HCT116 (cell line): ENCODE measurements around the gene KRT86. TPM values are rescaled to one million over a fixed set of nuclear protein-coding genes. Genes with fewer than 3 reads are reported as not detected.

Experiments used
- ATAC-seq: fragments of 200-7000 bp; cut with Tn5 transposase; 2 replicates; pipeline ENCODE4 v1.9.1; 2020; ENCODE audit warnings: mild to moderate bottlenecking, moderate library complexity
- BruUV-seq: library from RNA; stranded (reverse); fragments of 400-500 nt; replicated peaks from 2 replicates; lab custom pipeline; 2021; lab: Mats Ljungman, UMichigan
- CTCF ChIA-PET: fragments of 300-600 bp; sonication (Branson Sonifier 250); formaldehyde crosslinking; loops from one replicate; lab custom pipeline; 2021; ENCODE audit warnings: antibody characterized with exemption; lab: Charles Lee
- POLR2A ChIA-PET: fragments of 300-600, 350-600 bp; sonication (Branson Sonifier 250); formaldehyde crosslinking; loops from one replicate; lab custom pipeline; 2021; ENCODE audit warnings: antibody characterized with exemption; lab: Charles Lee
- RAD21 ChIA-PET, 2 experiments: fragments of 300-600 bp; sonication (Branson Sonifier 250); formaldehyde crosslinking; loops; one replicate each; lab custom pipeline; 2023; ENCODE audit warnings: low total read pairs in 2 of 2; ENCODE audit not compliant: uncharacterized antibody in 2 of 2, unreplicated experiment in 2 of 2, low non-redundant PET in 1 of 2; lab: Charles Lee
- DNase-seq: peaks from one replicate; pipeline ENCODE4 v3.0.0-alpha.2; 2010; ENCODE audit warnings: low read depth, low spot score
- H2AFZ ChIP-seq: fragments of 200-600 bp; shearing (Covaris generic), sonication (generic); 2 replicates; pipeline ENCODE4 v1.6.1; 2017; ENCODE audit warnings: low read depth, mixed run types, mixed read lengths, antibody characterized with exemption, low read length; ENCODE audit not compliant: poor library complexity, severe bottlenecking
- H3K27ac ChIP-seq: 2 replicates; pipeline ENCODE4 v1.5.1; 2012; ENCODE audit warnings: low read depth, low read length
- H3K27me3 ChIP-seq: fragments of 200-600 bp; sonication (generic); 2 replicates; pipeline ENCODE4 v1.6.1; 2016; ENCODE audit warnings: mixed run types, low read length, mixed read lengths; ENCODE audit not compliant: insufficient read depth
- H3K36me3 ChIP-seq, 2 experiments: fragments of 200-500 bp in 1 of 2; fragments of 200-600 bp in 1 of 2; sonication (Bioruptor generic) in 1 of 2; sonication (generic) in 1 of 2; 2 replicates each; pipeline versions ENCODE4 v1.5.1 to v1.6.1; 2014 to 2016; ENCODE audit warnings: low read length in 2 of 2, inconsistent platforms in 1 of 2, mixed read lengths in 1 of 2, mixed run types in 1 of 2; ENCODE audit not compliant: insufficient read depth in 2 of 2, control insufficient read depth in 1 of 2
- H3K4me1 ChIP-seq, 2 experiments: fragments of 200-600 bp in 1 of 2; sonication (generic) in 1 of 2; 2 replicates each; pipeline versions ENCODE4 v1.5.1 to v1.6.1; 2012 to 2017; ENCODE audit warnings: low read length in 2 of 2, inconsistent platforms in 1 of 2, mild to moderate bottlenecking in 1 of 2, mixed read lengths in 1 of 2, mixed run types in 1 of 2, moderate library complexity in 1 of 2; ENCODE audit not compliant: insufficient read depth in 2 of 2, control insufficient read depth in 1 of 2
- H3K4me2 ChIP-seq: fragments of 200-600 bp; sonication (generic); 2 replicates; pipeline ENCODE4 v1.6.1; 2017; ENCODE audit warnings: mixed run types, low read length, mixed read lengths
- H3K4me3 ChIP-seq, 2 experiments: fragments of 200-600 bp in 1 of 2; sonication (generic) in 1 of 2; replicated peaks in 1 of 2; 2 replicates each; pipeline ENCODE4 v1.5.1; 2011 to 2016; ENCODE audit warnings: low read length in 2 of 2, control low read depth in 1 of 2, low read depth in 1 of 2, mild to moderate bottlenecking in 1 of 2, mixed read lengths in 1 of 2, mixed run types in 1 of 2
- H3K79me2 ChIP-seq: fragments of 200-600 bp; sonication (generic); 2 replicates; pipeline ENCODE4 v1.6.1; 2017; ENCODE audit warnings: mild to moderate bottlenecking, mixed run types, low read length, moderate library complexity, mixed read lengths; ENCODE audit not compliant: insufficient read depth
- H3K9ac ChIP-seq: fragments of 200-600 bp; sonication (generic); 2 replicates; pipeline ENCODE4 v1.6.1; 2016; ENCODE audit warnings: low read length, mixed read lengths
- H3K9me2 ChIP-seq: fragments of 200-600 bp; sonication (generic), shearing (Covaris generic); 2 replicates; pipeline ENCODE4 v1.6.1; 2017; ENCODE audit warnings: mixed run types, mild to moderate bottlenecking, moderate library complexity; ENCODE audit not compliant: insufficient read depth
- H3K9me3 ChIP-seq, 2 experiments: fragments of 200-500 bp in 1 of 2; fragments of 200-600 bp in 1 of 2; sonication (Bioruptor generic) in 1 of 2; sonication (generic) in 1 of 2; 2 replicates each; pipeline ENCODE4 v1.6.1; 2014 to 2017; ENCODE audit warnings: low read length in 2 of 2, mixed read lengths in 2 of 2, inconsistent platforms in 1 of 2, low read depth in 1 of 2, mild to moderate bottlenecking in 1 of 2, mixed run types in 1 of 2, moderate library complexity in 1 of 2; ENCODE audit not compliant: control insufficient read depth in 1 of 2, insufficient read depth in 1 of 2
- H4K20me1 ChIP-seq: fragments of 200-600 bp; sonication (generic), shearing (Covaris generic); 2 replicates; pipeline ENCODE4 v1.6.1; 2017; ENCODE audit warnings: mixed run types, mild to moderate bottlenecking, moderate library complexity; ENCODE audit not compliant: insufficient read depth
- ATF3 ChIP-seq: IDR thresholded peaks from 2 replicates; pipeline ENCODE4 v1.6.1; 2012
- CBX3 ChIP-seq: IDR thresholded peaks from 2 replicates; pipeline ENCODE4 v1.6.1; 2012; ENCODE audit warnings: low read depth
- CEBPB ChIP-seq: IDR thresholded peaks from 2 replicates; pipeline ENCODE4 v1.6.1; 2012; ENCODE audit warnings: low read depth
- CTCF ChIP-seq, 3 experiments: fragments of 200-600 bp in 1 of 3; sonication (generic) in 1 of 3; IDR thresholded peaks in 2 of 3; conservative IDR thresholded peaks in 1 of 3; 2 replicates each; pipeline ENCODE4 v1.5.1; 2012 to 2017; ENCODE audit warnings: low read depth in 2 of 3, low read length in 2 of 3, antibody characterized with exemption in 1 of 3, borderline replicate concordance in 1 of 3, control low read depth in 1 of 3, mild to moderate bottlenecking in 1 of 3, mixed read lengths in 1 of 3, mixed run types in 1 of 3, moderate library complexity in 1 of 3; ENCODE audit not compliant: insufficient read depth in 1 of 3
- EGR1 ChIP-seq: IDR thresholded peaks from 2 replicates; pipeline ENCODE4 v1.6.1; 2012; ENCODE audit warnings: low read depth
- ELF1 ChIP-seq: IDR thresholded peaks from 2 replicates; pipeline ENCODE4 v1.6.1; 2012; ENCODE audit warnings: low read depth, borderline replicate concordance
- EZH2 ChIP-seq: fragments of 200-600 bp; sonication (generic); IDR thresholded peaks from 2 replicates; pipeline ENCODE4 v1.6.1; 2017; ENCODE audit warnings: antibody characterized with exemption, mixed run types
- FOSL1 ChIP-seq: IDR thresholded peaks from 2 replicates; pipeline ENCODE4 v1.6.1; 2012; ENCODE audit warnings: low read depth
- JUND ChIP-seq: IDR thresholded peaks from 2 replicates; pipeline ENCODE4 v1.6.1; 2012
- POLR2A ChIP-seq: IDR thresholded peaks from 2 replicates; pipeline ENCODE4 v1.7.0; 2011; ENCODE audit warnings: borderline replicate concordance; ENCODE audit not compliant: insufficient read depth, insufficient read length; ENCODE audit errors: extremely low read depth
- POLR2AphosphoS5 ChIP-seq: IDR thresholded peaks from 2 replicates; pipeline ENCODE4 v1.6.1; 2011; ENCODE audit warnings: mild to moderate bottlenecking, low read depth, low read length, moderate library complexity
- RAD21 ChIP-seq: IDR thresholded peaks from 2 replicates; pipeline ENCODE4 v1.6.1; 2012; ENCODE audit warnings: low read depth, mild to moderate bottlenecking
- SIN3A ChIP-seq: IDR thresholded peaks from 2 replicates; pipeline ENCODE4 v1.6.1; 2012; ENCODE audit warnings: low read depth
- SP1 ChIP-seq: IDR thresholded peaks from 2 replicates; pipeline ENCODE4 v1.6.1; 2012; ENCODE audit warnings: low read depth
- SRF ChIP-seq: IDR thresholded peaks from 2 replicates; pipeline ENCODE4 v1.6.1; 2012; ENCODE audit warnings: low read depth
- ZBTB33 ChIP-seq: IDR thresholded peaks from 2 replicates; pipeline ENCODE4 v1.6.1; 2011; ENCODE audit warnings: mild to moderate bottlenecking, low read length, moderate library complexity; ENCODE audit not compliant: insufficient replicate concordance; ENCODE audit errors: extremely low read depth
- ZFX ChIP-seq: fragments of 450-650 bp; IDR thresholded peaks from 2 replicates; pipeline ENCODE4 v1.6.1; 2017
- intact Hi-C: fragments of 100-400 bp; cut with micrococcal nuclease; formaldehyde crosslinking; loops from 2 replicates; pipeline ENCODE4 v1.10.0; 2022
- total RNA-seq: library from RNA; stranded (reverse); gene quantifications from one replicate; pipeline ENCODE4 v1.2.1, GENCODE V29; 2021; ENCODE audit not compliant: unreplicated experiment

KRT86 gene
- total RNA-seq, 1 experiment from 2014 or later: 1.5 TPM

- ChIA-PET CTCF (interaction anchor here (1.3 to 3.5 kb wide), 4 partner anchors 23 to 83 kb away, joined by 4 to 21 read pairs (median 8); no protein-coding TSS in a partner anchor), RAD21 (interaction anchor here in 1 of 2 experiments (0.6 kb wide), 1 partner anchor 61 kb away, joined by 4 read pairs; no protein-coding TSS in a partner anchor), POLR2A (interaction anchor here (0.9 to 1.7 kb wide), 5 partner anchors 9 to 97 kb away, joined by 3 to 6 read pairs (median 5); no protein-coding TSS in a partner anchor)
- H3K4me2 ChIP-seq: peak overlapping the region; percentile 88
- no peaks in the 10 kb centered on the region for H4K20me1 ChIP-seq
- H3K4me3 ChIP-seq: peak overlapping the region; percentile 19 to 48
- peak overlapping the region; percentile 68 for H3K27ac ChIP-seq
- no peaks in the 10 kb centered on the region for H3K27me3 ChIP-seq
- H3K36me3 ChIP-seq: no peaks in the 10 kb centered on the region
- DNase-seq (no peak), ATAC-seq (peak; percentile 28)
- no peak overlapping the region for H2AFZ ChIP-seq
- no peak for TF ChIP-seq EGR1
- TF ChIP-seq ELF1: no peak
- no peak for TF ChIP-seq CBX3
- no peak for TF ChIP-seq SRF
- no peak for TF ChIP-seq RAD21
- TF ChIP-seq ATF3: no peak
- TF ChIP-seq FOSL1: no peak
- no peak for TF ChIP-seq POLR2A
- TF ChIP-seq CEBPB: no peak
- TF ChIP-seq POLR2AphosphoS5: no peak
- TF ChIP-seq SIN3A: no peak
- no peak for TF ChIP-seq CTCF (IDR thresholded peaks at IDR 0.05 in 2 of 3, conservative IDR thresholded peaks at IDR 0.05 in 1 of 3; ENCODE audit: borderline replicate concordance in 1 of 3, insufficient read depth in 1 of 3, low read depth in 2 of 3, low read length in 2 of 3)
- no peak for TF ChIP-seq SP1
- TF ChIP-seq JUND: no peak
- no peak for TF ChIP-seq EZH2
- no peak; the same call in 1 of the 2 replicates for TF ChIP-seq ZFX
- no peak for TF ChIP-seq ZBTB33
- H3K9me2 ChIP-seq: no peaks in the 10 kb centered on the region
- intact Hi-C loops: no loop called here
- H3K9me3 ChIP-seq: no peaks in the 10 kb centered on the region
- TSS peak; percentile 20 for BruUV-seq
- H3K4me1 ChIP-seq: peaks cover 67 to 92% of the 10 kb centered on the region in 2 experiments
- peak overlapping the region; percentile 66 for H3K9ac ChIP-seq
- H3K79me2 ChIP-seq: no peaks in the 10 kb centered on the region
These were observed 29.8 kb upstream of the KRT86 start for GRCh38 chr12:52244615-52244994.
